Liver (tissue), 3 donors: ENCODE results near the gene COL12A1.

ENCODE experiments used
- YY1 ChIP-seq: IDR thresholded peaks from 2 replicates; pipeline ENCODE4 v1.6.1; 2016; ENCODE audit warnings: antibody characterized with exemption, mild to moderate bottlenecking
- TF ChIP-seq, protein P1 (sequence below): fragments of 150-350 bp; IDR thresholded peaks from 2 replicates; pipeline ENCODE4 v1.5.1; 2017; ENCODE audit warnings: improper control_type of control experiment, low read depth, low read length; ENCODE audit not compliant: missing input control
- TF ChIP-seq, protein P2 (sequence below): IDR thresholded peaks from 2 replicates; pipeline ENCODE4 v1.6.1; 2016; ENCODE audit warnings: antibody characterized with exemption
- TF ChIP-seq, protein P3 (sequence below): IDR thresholded peaks from 2 replicates; pipeline ENCODE4 v1.6.1; 2016; ENCODE audit warnings: antibody characterized with exemption
- donor health status: healthy.
- donor health status: healthy.

DNA sequence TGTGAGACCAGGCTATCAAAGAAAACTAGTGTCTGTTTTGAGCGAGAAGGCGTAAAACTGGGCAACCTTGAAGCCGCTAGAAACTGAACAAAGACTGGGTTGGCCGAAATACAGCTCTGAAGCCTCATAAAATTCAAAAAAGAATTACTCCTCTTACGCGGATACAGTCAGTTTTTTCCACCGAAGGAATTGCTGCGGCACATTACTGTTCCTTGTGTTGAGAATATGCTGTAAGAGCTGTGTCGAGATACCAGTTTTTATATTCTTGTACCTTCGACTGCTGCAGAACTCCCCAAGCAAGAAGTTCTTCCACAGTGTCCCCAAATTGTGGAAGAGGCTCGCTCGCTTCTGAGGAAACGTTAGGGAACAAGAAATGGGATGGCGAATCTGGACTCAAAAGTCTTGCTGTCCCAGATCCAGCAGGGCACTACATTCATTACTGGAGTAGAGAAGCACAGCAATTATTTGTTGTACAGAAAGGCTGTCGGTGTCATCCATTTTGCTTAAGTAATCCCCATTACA is 38.3 kb upstream of the COL12A1 start:
- TF ChIP-seq, protein P1, sequence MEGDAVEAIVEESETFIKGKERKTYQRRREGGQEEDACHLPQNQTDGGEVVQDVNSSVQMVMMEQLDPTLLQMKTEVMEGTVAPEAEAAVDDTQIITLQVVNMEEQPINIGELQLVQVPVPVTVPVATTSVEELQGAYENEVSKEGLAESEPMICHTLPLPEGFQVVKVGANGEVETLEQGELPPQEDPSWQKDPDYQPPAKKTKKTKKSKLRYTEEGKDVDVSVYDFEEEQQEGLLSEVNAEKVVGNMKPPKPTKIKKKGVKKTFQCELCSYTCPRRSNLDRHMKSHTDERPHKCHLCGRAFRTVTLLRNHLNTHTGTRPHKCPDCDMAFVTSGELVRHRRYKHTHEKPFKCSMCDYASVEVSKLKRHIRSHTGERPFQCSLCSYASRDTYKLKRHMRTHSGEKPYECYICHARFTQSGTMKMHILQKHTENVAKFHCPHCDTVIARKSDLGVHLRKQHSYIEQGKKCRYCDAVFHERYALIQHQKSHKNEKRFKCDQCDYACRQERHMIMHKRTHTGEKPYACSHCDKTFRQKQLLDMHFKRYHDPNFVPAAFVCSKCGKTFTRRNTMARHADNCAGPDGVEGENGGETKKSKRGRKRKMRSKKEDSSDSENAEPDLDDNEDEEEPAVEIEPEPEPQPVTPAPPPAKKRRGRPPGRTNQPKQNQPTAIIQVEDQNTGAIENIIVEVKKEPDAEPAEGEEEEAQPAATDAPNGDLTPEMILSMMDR, result no peak
- TF ChIP-seq, protein P2, sequence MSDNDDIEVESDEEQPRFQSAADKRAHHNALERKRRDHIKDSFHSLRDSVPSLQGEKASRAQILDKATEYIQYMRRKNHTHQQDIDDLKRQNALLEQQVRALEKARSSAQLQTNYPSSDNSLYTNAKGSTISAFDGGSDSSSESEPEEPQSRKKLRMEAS, result no peak
- TF ChIP-seq YY1, result no peak
- TF ChIP-seq, protein P3, sequence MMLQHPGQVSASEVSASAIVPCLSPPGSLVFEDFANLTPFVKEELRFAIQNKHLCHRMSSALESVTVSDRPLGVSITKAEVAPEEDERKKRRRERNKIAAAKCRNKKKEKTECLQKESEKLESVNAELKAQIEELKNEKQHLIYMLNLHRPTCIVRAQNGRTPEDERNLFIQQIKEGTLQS, result no peak
